IPS-15b (cell line): ENCODE results near the gene OR8A1.

Experiments
- H3K27me3 ChIP-seq: one replicate; pipeline ENCODE4 v1.6.1; 2013; ENCODE audit warnings: low read length; ENCODE audit not compliant: control insufficient read depth, insufficient read depth
- H3K36me3 ChIP-seq: one replicate; pipeline ENCODE4 v1.6.1; 2013; ENCODE audit warnings: low read length; ENCODE audit not compliant: control insufficient read depth, insufficient read depth
- H3K4me1 ChIP-seq: one replicate; pipeline ENCODE4 v1.6.1; 2013; ENCODE audit warnings: mild to moderate bottlenecking, low read length; ENCODE audit not compliant: control insufficient read depth, insufficient read depth
- H3K4me3 ChIP-seq: one replicate; pipeline ENCODE4 v1.5.1; 2013; ENCODE audit warnings: low read depth, low read length
- H3K9ac ChIP-seq: one replicate; pipeline ENCODE4 v1.6.1; 2013; ENCODE audit warnings: low read depth, mild to moderate bottlenecking, low read length
- H3K9me3 ChIP-seq: one replicate; pipeline ENCODE4 v1.6.1; 2013; ENCODE audit warnings: mild to moderate bottlenecking, low read length; ENCODE audit not compliant: control insufficient read depth, insufficient read depth

The OR8A1 gene

DNA sequence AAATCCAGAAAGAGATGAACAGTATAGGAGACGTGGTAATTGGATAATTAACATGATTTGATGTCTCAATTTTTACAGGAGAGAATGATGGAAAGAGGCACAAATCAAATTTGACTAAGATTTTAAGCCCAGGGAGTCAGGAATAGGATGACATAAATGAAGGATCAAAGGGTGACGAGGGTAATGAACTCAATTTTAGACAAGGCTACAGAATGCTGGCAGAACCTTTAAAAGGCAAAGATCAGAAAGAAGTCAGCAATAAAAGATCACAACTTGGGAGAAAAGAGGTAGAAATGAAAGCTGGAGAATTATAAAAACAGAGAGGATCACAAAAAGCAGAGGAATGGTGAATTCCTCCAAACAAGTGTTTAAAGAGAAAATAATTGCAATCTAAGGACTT lies 13.0 kb upstream of the OR8A1 start:
- H3K36me3 ChIP-seq: no peaks in the 10 kb centered on the region
- no peak overlapping the region for H3K9ac ChIP-seq
- no peaks in the 10 kb centered on the region for H3K4me1 ChIP-seq
- no peaks in the 10 kb centered on the region for H3K27me3 ChIP-seq
- H3K4me3 ChIP-seq: no peak overlapping the region
- H3K9me3 ChIP-seq: no peaks in the 10 kb centered on the region

DNA sequence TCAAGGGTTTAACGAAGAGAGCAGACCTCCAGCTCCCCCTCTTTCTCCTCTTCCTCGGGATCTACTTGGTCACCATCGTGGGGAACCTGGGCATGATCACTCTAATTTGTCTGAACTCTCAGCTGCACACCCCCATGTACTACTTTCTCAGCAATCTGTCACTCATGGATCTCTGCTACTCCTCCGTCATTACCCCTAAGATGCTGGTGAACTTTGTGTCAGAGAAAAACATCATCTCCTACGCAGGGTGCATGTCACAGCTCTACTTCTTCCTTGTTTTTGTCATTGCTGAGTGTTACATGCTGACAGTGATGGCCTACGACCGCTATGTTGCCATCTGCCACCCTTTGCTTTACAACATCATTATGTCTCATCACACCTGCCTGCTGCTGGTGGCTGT lies 363 bp downstream of the OR8A1 start:
- Histone ChIP-seq H3K9me3 (no peaks in the 10 kb centered on the region), H3K4me3 (no peak overlapping the region), H3K27me3 (no peaks in the 10 kb centered on the region), H3K9ac (no peak overlapping the region), H3K4me1 (no peaks in the 10 kb centered on the region), H3K36me3 (no peaks in the 10 kb centered on the region)

DNA sequence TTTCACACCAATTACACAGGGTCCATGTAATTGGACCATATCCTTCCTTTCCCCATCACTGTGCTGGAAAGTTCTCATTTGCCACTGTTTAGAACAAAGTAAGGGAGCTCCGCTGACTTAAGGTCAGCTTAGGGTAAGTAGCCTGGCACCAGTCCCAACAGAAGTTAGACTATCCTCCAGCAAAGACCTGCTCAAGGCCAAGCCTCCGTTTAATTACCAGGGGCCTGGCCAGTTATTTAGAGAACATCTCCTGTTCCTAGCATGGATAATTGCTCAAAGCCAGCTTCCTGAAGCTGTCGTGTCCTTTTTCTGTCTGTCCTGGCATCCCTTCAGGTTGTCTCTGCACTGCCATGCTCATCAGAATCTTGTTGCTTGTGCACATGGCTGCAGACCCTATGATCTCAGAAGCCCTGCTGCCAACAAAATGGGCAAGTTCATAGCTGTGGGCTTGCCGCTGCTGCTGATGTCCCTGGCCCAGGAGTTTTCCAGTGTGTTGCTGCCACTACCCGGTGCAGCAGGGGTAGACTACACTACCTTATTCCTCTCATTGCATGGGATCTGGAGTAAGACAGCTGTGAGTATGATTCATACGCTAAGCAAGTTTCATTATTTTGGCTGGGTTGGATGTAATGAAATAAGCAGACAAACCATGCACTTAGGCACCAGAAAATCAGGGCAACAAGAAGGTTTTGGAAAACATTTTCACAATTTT lies 8.1 kb downstream of the OR8A1 start:
- Histone ChIP-seq H3K9ac (no peak overlapping the region), H3K27me3 (no peaks in the 10 kb centered on the region), H3K36me3 (no peaks in the 10 kb centered on the region), H3K4me3 (no peak overlapping the region), H3K9me3 (no peaks in the 10 kb centered on the region), H3K4me1 (no peaks in the 10 kb centered on the region)

DNA sequence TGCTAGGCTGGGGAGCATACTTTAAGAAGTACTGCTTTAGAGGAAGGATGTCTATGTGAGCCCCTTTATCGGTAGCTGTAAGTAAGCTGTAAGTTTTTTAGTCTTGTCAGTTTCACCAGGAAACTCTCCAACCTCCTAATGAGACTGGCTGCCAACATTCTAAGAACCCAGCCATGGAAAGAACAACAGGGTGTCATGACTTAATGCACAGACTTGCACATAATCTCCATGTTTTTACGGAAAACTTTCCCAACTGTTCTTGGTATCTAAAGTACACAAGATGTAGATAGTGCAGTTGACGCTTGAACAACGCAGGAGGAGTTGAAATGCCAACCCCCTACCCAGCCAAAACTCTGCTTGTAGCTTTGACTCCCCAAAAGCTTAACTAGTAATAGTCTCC lies 9.0 kb downstream of the OR8A1 start:
- Histone ChIP-seq H3K9ac (no peak overlapping the region), H3K4me1 (no peaks in the 10 kb centered on the region), H3K27me3 (no peaks in the 10 kb centered on the region), H3K9me3 (no peaks in the 10 kb centered on the region), H3K4me3 (no peak overlapping the region), H3K36me3 (no peaks in the 10 kb centered on the region)

DNA sequence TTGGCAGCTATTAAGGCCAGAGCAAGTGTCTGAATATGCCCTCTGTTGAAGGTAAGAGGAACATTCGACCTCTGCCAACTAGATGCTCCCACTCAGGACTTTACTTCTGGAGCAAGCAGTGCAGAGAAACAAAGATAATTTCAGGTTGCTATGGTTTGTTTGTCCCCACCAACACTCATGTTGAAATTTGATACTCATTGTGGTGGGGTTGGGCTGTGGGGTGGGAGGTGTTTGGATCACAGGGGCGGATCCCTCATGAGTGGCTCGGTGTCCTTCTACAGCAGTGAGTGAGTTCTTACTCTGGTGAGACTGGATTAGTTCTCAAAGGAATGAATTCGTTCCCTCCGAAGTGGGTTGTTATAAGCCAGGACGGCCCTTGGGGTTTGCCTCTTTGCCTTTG lies 12.0 kb downstream of the OR8A1 start:
- Histone ChIP-seq H3K36me3 (no peaks in the 10 kb centered on the region), H3K9ac (no peak overlapping the region), H3K4me1 (peaks cover 3% of the 10 kb centered on the region), H3K9me3 (no peaks in the 10 kb centered on the region), H3K27me3 (no peaks in the 10 kb centered on the region), H3K4me3 (no peak overlapping the region)

DNA sequence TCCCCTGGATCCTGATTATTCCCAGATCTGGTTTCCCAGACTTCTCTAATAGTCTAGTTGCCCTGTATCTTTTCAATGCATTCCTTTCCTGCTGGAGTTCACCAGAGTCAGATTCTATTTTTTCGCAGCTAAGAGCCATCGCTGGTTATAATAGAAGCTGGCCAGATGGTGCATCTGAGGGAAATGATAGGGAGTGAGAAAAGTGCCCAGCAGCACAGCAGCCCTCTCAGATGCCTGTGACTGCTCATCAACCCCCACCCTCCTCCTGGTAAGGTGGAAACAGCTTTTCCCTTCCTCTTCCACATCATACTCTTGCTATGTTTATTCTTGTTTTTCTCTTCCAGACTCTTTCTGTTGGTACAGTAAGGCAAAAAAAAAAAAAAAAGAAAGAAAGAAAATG lies 12.8 kb downstream of the OR8A1 start:
- Histone ChIP-seq H3K9me3 (no peaks in the 10 kb centered on the region), H3K9ac (no peak overlapping the region), H3K36me3 (no peaks in the 10 kb centered on the region), H3K4me3 (no peak overlapping the region), H3K4me1 (peaks cover 3% of the 10 kb centered on the region), H3K27me3 (no peaks in the 10 kb centered on the region)

DNA sequence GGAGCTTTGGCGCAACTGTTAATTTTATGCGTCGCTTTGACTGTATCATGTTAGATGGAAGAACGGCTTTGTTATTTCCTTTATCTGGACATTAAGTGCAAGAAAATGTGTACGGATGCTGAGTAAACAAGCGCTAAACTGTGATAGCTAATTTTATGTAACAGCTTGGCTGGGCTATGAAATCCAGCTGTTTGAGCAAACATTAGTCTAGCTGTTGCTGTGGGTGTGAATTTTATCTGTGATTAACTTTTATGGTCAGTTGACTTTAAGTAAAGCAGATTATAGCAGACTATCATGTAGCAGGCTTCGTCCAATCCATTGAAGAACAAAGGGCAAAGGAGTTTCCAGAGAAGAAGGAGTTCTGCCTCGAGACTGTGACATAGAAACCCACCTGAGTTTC lies 14.0 kb downstream of the OR8A1 start:
- no peak overlapping the region for H3K4me3 ChIP-seq
- peaks cover 3% of the 10 kb centered on the region for H3K4me1 ChIP-seq

DNA sequence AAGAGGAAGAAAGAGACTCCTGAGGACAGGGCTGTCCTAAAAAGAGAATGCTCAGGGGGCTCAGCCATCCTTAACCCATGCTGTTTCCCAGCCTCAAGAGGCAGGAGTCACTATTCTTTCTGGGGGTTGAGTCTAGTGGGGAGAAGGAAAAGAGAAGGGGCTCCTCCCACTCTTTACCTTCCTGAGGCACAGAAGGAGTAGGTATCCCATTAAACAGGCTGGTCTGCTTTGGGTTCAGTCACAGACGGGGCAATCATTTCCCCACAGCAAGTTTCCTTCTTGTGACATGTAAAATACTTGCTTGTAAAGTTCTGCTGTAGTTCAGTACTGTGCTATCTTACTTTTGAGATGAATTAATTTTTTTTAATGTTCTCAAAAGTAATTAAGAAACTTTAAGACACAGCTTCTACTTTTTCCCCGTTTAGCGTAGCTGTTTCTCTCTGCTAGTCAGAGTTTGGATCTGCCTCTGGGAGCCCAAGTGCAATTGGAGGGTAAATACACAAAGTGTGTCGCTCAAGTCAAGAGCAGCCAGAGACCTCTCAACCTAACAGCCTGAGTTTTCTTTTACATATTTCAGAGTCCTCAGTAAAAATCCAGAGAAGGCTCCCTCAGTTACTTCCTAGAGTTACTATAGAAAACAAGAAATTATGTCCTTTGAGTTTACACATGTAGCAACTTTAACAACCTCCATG lies 15.0 kb downstream of the OR8A1 start:
- H3K4me1 ChIP-seq: peaks cover 3% of the 10 kb centered on the region
- no peak overlapping the region for H3K4me3 ChIP-seq
- H3K36me3 ChIP-seq: no peaks in the 10 kb centered on the region
- no peaks in the 10 kb centered on the region for H3K27me3 ChIP-seq
- H3K9ac ChIP-seq: no peak overlapping the region
- H3K9me3 ChIP-seq: no peaks in the 10 kb centered on the region

More for the DNA sequence above, 14.0 kb downstream of the OR8A1 start:
- no peak overlapping the region for H3K9ac ChIP-seq
- no peaks in the 10 kb centered on the region for H3K9me3 ChIP-seq
- no peaks in the 10 kb centered on the region for H3K36me3 ChIP-seq
- no peaks in the 10 kb centered on the region for H3K27me3 ChIP-seq

DNA sequence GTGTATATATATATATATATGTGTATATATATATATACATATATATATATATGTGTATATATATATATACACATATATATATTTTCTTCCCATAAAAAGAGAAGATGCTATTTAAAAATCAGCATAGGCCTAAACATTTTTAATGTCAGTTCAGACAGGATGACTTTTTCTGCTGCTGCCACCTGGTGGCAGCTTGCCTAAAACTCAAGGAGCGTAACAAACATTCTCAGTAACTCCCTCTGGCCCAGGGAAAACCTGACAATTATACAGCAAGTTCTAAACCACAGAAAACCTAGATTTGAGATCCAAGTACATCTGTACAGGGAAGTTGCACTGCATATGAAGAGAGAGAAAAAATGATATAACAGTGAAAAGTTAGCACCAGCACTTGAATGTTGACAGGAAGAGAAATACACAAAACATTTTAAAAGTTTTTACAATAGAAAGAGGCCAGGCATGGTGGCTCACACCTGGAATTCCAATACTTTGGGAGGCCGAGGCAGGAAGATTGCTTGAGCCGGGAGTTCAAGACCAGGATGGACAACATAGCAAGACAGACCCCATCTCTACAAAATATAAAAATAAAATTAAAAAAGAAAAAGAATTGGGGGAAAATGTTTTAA lies 16.6 kb downstream of the OR8A1 start:
- H3K9ac ChIP-seq: no peak overlapping the region
- no peaks in the 10 kb centered on the region for H3K27me3 ChIP-seq
- H3K4me3 ChIP-seq: no peak overlapping the region
- H3K4me1 ChIP-seq: peaks cover 3% of the 10 kb centered on the region
- H3K9me3 ChIP-seq: no peaks in the 10 kb centered on the region
- no peaks in the 10 kb centered on the region for H3K36me3 ChIP-seq

DNA sequence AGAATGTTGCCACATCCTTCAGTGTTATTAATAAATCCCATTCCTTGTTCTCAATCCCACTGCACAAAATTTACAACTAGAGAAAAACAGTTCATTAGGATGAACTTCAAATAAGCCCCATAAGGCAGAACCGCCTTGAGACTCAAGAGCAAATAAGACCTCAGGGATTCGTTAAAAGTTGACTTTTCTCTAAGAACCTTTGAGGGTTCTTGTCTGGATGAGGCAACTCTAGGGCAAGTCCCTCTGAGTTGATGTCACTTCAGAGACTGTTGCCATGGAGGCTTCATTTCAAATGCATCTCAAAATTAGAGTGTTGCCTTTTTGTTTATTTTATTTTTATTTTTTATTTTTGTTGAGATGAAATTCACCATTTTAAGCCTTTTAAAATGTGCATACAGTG lies 21.6 kb downstream of the OR8A1 start:
- Histone ChIP-seq H3K9me3 (no peaks in the 10 kb centered on the region), H3K27me3 (no peaks in the 10 kb centered on the region), H3K4me1 (no peaks in the 10 kb centered on the region), H3K4me3 (no peak overlapping the region), H3K36me3 (no peaks in the 10 kb centered on the region), H3K9ac (no peak overlapping the region)

DNA sequence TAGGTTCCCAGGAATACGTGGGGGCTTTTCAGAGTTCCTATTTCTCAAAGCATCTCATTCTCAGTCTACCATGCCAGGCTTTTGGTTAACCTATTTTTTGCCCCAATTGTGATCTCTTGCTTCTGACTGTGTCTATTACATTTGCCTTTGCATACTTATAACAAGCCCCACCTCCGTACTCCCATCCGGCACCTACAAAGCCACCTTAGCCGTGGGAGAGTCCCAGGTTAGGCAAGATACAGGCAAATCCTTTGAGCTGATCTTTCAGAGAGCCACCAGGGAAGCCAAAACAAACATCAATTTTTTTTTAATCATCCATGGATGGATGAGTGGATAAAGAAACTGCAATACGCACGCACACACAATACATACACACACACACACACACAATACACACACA lies 22.8 kb downstream of the OR8A1 start:
- H3K9me3 ChIP-seq: no peaks in the 10 kb centered on the region
- no peak overlapping the region for H3K4me3 ChIP-seq
- no peaks in the 10 kb centered on the region for H3K36me3 ChIP-seq
- H3K9ac ChIP-seq: no peak overlapping the region
- H3K4me1 ChIP-seq: no peaks in the 10 kb centered on the region
- no peaks in the 10 kb centered on the region for H3K27me3 ChIP-seq

DNA sequence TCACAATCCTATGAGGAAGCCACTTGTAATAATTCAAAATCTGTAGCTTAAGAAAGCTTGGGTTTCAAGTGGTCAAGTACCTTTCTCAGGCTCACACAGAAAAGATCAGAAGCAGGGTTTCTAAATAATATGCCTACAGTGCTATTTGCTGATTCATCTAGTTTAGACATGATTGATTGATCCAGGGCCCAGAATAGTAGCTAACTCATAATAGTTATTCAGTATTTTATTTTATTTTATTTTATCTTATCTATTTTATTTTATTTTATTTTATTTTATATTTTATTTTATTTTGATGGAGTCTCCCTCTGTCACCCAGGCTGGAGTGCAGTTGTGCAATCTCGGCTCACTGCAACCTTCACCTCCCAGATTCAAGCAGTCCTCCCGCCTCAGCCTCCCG lies 25.5 kb downstream of the OR8A1 start:
- Histone ChIP-seq H3K4me1 (no peaks in the 10 kb centered on the region), H3K4me3 (no peak overlapping the region), H3K27me3 (no peaks in the 10 kb centered on the region), H3K9me3 (no peaks in the 10 kb centered on the region), H3K36me3 (no peaks in the 10 kb centered on the region), H3K9ac (no peak overlapping the region)
